HUES6 (cell line): ENCODE data around the gene SLC9A9.
A peak's percentile ranks its signal among the peaks of the same experiment; 100 is the strongest.

ENCODE experiments used
- H3K27ac ChIP-seq: 2 replicates; pipeline ENCODE4 v1.7.0; 2013; ENCODE audit warnings: low read depth, mild to moderate bottlenecking, low read length, inconsistent platforms
- H3K27me3 ChIP-seq: 2 replicates; pipeline ENCODE4 v1.6.1; 2013; ENCODE audit warnings: low read length; ENCODE audit not compliant: control insufficient read depth, insufficient read depth
- H3K36me3 ChIP-seq: 2 replicates; pipeline ENCODE4 v1.6.1; 2013; ENCODE audit warnings: low read length; ENCODE audit not compliant: control insufficient read depth, insufficient read depth
- H3K4me1 ChIP-seq: 2 replicates; pipeline ENCODE4 v1.6.1; 2013; ENCODE audit warnings: low read length; ENCODE audit not compliant: control insufficient read depth, insufficient read depth
- H3K4me3 ChIP-seq: 2 replicates; pipeline ENCODE4 v1.5.1; 2013; ENCODE audit warnings: low read depth, low read length
- H3K9ac ChIP-seq: one replicate; pipeline ENCODE4 v1.6.1; 2013; ENCODE audit warnings: mild to moderate bottlenecking, low read length
- H3K9me3 ChIP-seq: 2 replicates; pipeline ENCODE4 v1.6.1; 2013; ENCODE audit warnings: low read depth, low read length; ENCODE audit not compliant: control insufficient read depth, insufficient read depth

The SLC9A9 gene

GRCh38 chr3:143847787-143848631 is at the start of gene SLC9A9:
Gene SLC9A9 (minus strand): TSS chr3:143848468. CDS start chr3:143848322, 146 bp downstream.
- Histone ChIP-seq H3K27ac (no peak within 1 kb of the TSS), H3K4me1 (peaks cover 23% of the 10 kb centered on the region), H3K9me3 (no peaks in the 10 kb centered on the region), H3K4me3 (peak within 1 kb of the TSS; percentile 66), H3K9ac (peak within 1 kb of the TSS; percentile 33), H3K36me3 (no peaks in the 10 kb centered on the region), H3K27me3 (no peaks in the 10 kb centered on the region)

GRCh38 chr3:143897576-143898295 is 49.5 kb upstream of the SLC9A9 start:
- Histone ChIP-seq H3K27ac (no peak overlapping the region; the same call in 1 of the 2 replicates), H3K9ac (no peak overlapping the region), H3K36me3 (no peaks in the 10 kb centered on the region), H3K9me3 (no peaks in the 10 kb centered on the region), H3K27me3 (no peaks in the 10 kb centered on the region), H3K4me3 (no peak overlapping the region), H3K4me1 (peaks cover 6% of the 10 kb centered on the region; the same call in 1 of the 2 replicates)

- H3K27ac ChIP-seq: no peak overlapping the region
- H3K4me3 ChIP-seq: no peak overlapping the region
- no peaks in the 10 kb centered on the region for H3K9me3 ChIP-seq
- no peaks in the 10 kb centered on the region for H3K36me3 ChIP-seq
- H3K4me1 ChIP-seq: peaks cover 6% of the 10 kb centered on the region; the same call in 1 of the 2 replicates
- H3K27me3 ChIP-seq: no peaks in the 10 kb centered on the region
- H3K9ac ChIP-seq: no peak overlapping the region
Measured at GRCh38 chr3:143896486-143896885, 48.2 kb upstream of the SLC9A9 start.

- Histone ChIP-seq H3K27ac (no peak overlapping the region), H3K4me1 (peaks cover 6% of the 10 kb centered on the region; the same call in 1 of the 2 replicates), H3K27me3 (no peaks in the 10 kb centered on the region), H3K4me3 (no peak overlapping the region), H3K9ac (no peak overlapping the region), H3K9me3 (no peaks in the 10 kb centered on the region), H3K36me3 (no peaks in the 10 kb centered on the region)
Measured at GRCh38 chr3:143895805-143896204, 47.5 kb upstream of the SLC9A9 start.

GRCh38 chr3:143888846-143889245 is 40.6 kb upstream of the SLC9A9 start:
- no peaks in the 10 kb centered on the region for H3K36me3 ChIP-seq
- H3K4me3 ChIP-seq: no peak overlapping the region
- 0 out of 2 replicates have a peak overlapping the region, but pooled peaks have one; percentile 9 for H3K27ac ChIP-seq
- H3K9ac ChIP-seq: no peak overlapping the region
- peaks cover 19% of the 10 kb centered on the region for H3K4me1 ChIP-seq
- H3K9me3 ChIP-seq: no peaks in the 10 kb centered on the region; the same call in 1 of the 2 replicates
- no peaks in the 10 kb centered on the region for H3K27me3 ChIP-seq

GRCh38 chr3:143888166-143888565 is 39.9 kb upstream of the SLC9A9 start:
- H3K27me3 ChIP-seq: no peaks in the 10 kb centered on the region
- H3K9me3 ChIP-seq: no peaks in the 10 kb centered on the region; the same call in 1 of the 2 replicates
- no peak overlapping the region for H3K9ac ChIP-seq
- no peak overlapping the region for H3K4me3 ChIP-seq
- H3K4me1 ChIP-seq: peaks cover 22% of the 10 kb centered on the region
- H3K36me3 ChIP-seq: no peaks in the 10 kb centered on the region
- H3K27ac ChIP-seq: no peak overlapping the region

GRCh38 chr3:143885780-143886427 is 37.6 kb upstream of the SLC9A9 start:
- no peaks in the 10 kb centered on the region for H3K27me3 ChIP-seq
- H3K36me3 ChIP-seq: no peaks in the 10 kb centered on the region
- peaks cover 22% of the 10 kb centered on the region for H3K4me1 ChIP-seq
- no peak overlapping the region for H3K4me3 ChIP-seq
- no peak overlapping the region for H3K9ac ChIP-seq
- no peaks in the 10 kb centered on the region; the same call in 1 of the 2 replicates for H3K9me3 ChIP-seq
- H3K27ac ChIP-seq: no peak overlapping the region

- H3K36me3 ChIP-seq: no peaks in the 10 kb centered on the region
- no peaks in the 10 kb centered on the region for H3K27me3 ChIP-seq
Measured at GRCh38 chr3:143884861-143885260, 36.6 kb upstream of the SLC9A9 start.

GRCh38 chr3:143883151-143883550 is 34.9 kb upstream of the SLC9A9 start:
- Histone ChIP-seq H3K36me3 (no peaks in the 10 kb centered on the region), H3K27ac (no peak overlapping the region; the same call in 1 of the 2 replicates)

More at GRCh38 chr3:143884861-143885260, 36.6 kb upstream of the SLC9A9 start:
- no peak overlapping the region for H3K27ac ChIP-seq
- H3K4me1 ChIP-seq: peaks cover 21% of the 10 kb centered on the region
- no peaks in the 10 kb centered on the region; the same call in 1 of the 2 replicates for H3K9me3 ChIP-seq
- no peak overlapping the region for H3K9ac ChIP-seq
- H3K4me3 ChIP-seq: no peak overlapping the region

GRCh38 chr3:143881095-143881494 is 32.8 kb upstream of the SLC9A9 start:
- Histone ChIP-seq H3K9me3 (no peaks in the 10 kb centered on the region), H3K9ac (no peak overlapping the region), H3K27me3 (no peaks in the 10 kb centered on the region), H3K4me3 (no peak overlapping the region), H3K4me1 (peaks cover 3% of the 10 kb centered on the region; the same call in 1 of the 2 replicates), H3K36me3 (no peaks in the 10 kb centered on the region), H3K27ac (no peak overlapping the region)

More at GRCh38 chr3:143883151-143883550, 34.9 kb upstream of the SLC9A9 start:
- Histone ChIP-seq H3K9me3 (no peaks in the 10 kb centered on the region; the same call in 1 of the 2 replicates), H3K27me3 (no peaks in the 10 kb centered on the region), H3K4me1 (peaks cover 4% of the 10 kb centered on the region), H3K4me3 (no peak overlapping the region), H3K9ac (no peak overlapping the region)
